Erythroblast (primary cell): Measurements from ENCODE around the gene NOS3.

Source experiments
- DNase-seq, 2 experiments: peaks; one replicate each; lab custom pipeline; 2025; lab: John Stamatoyannopoulos, UW
- GATA1 ChIP-seq: IDR thresholded peaks from 2 replicates; pipeline ENCODE4 v1.6.1; 2011; ENCODE audit warnings: low read depth, mild to moderate bottlenecking, control low read depth, low read length, moderate library complexity
- POLR2A ChIP-seq: IDR thresholded peaks from 2 replicates; pipeline ENCODE4 v1.6.1; 2011; ENCODE audit warnings: mild to moderate bottlenecking, low read length

The NOS3 gene

GRCh38 chr7:150964593-150965111 lies 26.2 kb upstream of the NOS3 start:
- TF ChIP-seq POLR2A: no peak
- peak; percentile 69 to 73 for DNase-seq

- TF ChIP-seq POLR2A: no peak
- TF ChIP-seq GATA1: no peak
- peak in 1 of 2 experiments; percentile 35 for DNase-seq
Measured at GRCh38 chr7:150965273-150965830, 25.5 kb upstream of the NOS3 start.

GRCh38 chr7:150966002-150966401 lies 24.8 kb upstream of the NOS3 start:
- TF ChIP-seq GATA1: no peak
- TF ChIP-seq POLR2A: no peak
- DNase-seq: peak; percentile 68 to 73

GRCh38 chr7:150967349-150967748 lies 23.5 kb upstream of the NOS3 start:
- no peak for DNase-seq
- TF ChIP-seq GATA1: no peak
- no peak for TF ChIP-seq POLR2A

GRCh38 chr7:150968056-150968733 lies 22.6 kb upstream of the NOS3 start:
- DNase-seq: no peak
- no peak for TF ChIP-seq GATA1

GRCh38 chr7:150968734-150969372 lies 22.0 kb upstream of the NOS3 start:
- no peak for TF ChIP-seq POLR2A
- no peak for TF ChIP-seq GATA1
- DNase-seq: peak; percentile 63 to 87

GRCh38 chr7:150969475-150969874 lies 21.3 kb upstream of the NOS3 start:
- DNase-seq: no peak
- no peak for TF ChIP-seq GATA1
- no peak for TF ChIP-seq POLR2A

GRCh38 chr7:150970424-150970823 lies 20.4 kb upstream of the NOS3 start:
- TF ChIP-seq GATA1 (no peak), POLR2A (no peak)
- no peak for DNase-seq

- no peak for DNase-seq
- no peak for TF ChIP-seq POLR2A
- no peak for TF ChIP-seq GATA1
Measured at GRCh38 chr7:150971242-150972022, 19.4 kb upstream of the NOS3 start.

GRCh38 chr7:150972023-150972468 lies 18.8 kb upstream of the NOS3 start:
- TF ChIP-seq GATA1 (no peak), POLR2A (no peak)
- DNase-seq: no peak

GRCh38 chr7:150972741-150973140 lies 18.1 kb upstream of the NOS3 start:
- TF ChIP-seq POLR2A: no peak
- no peak for TF ChIP-seq GATA1
- DNase-seq: no peak

- no peak for DNase-seq
Measured at GRCh38 chr7:150973571-150974451, 17.0 kb upstream of the NOS3 start.

More at GRCh38 chr7:150973571-150974451, 17.0 kb upstream of the NOS3 start:
- no peak for TF ChIP-seq POLR2A
- TF ChIP-seq GATA1: no peak
